Coronary artery (tissue), 2 donors: ENCODE measurements around the gene PLA2G2C.

Experiments used
- DNase-seq: peaks from one replicate; pipeline ENCODE4 v3.0.0-alpha.2; 2017; ENCODE audit warnings: low spot score
- H3K27ac ChIP-seq, 2 donors: fragments of 200-600 bp; sonication (generic); one replicate each; pipeline ENCODE4 v1.5.1; 2016 to 2019
- H3K4me3 ChIP-seq: fragments of 200-600 bp; sonication (generic); 2 replicates; pipeline ENCODE4 v1.5.1; 2016; ENCODE audit warnings: mild to moderate bottlenecking, moderate library complexity
- CTCF ChIP-seq: fragments of 200-600 bp; sonication (generic); IDR thresholded peaks from one replicate; pipeline ENCODE4 v1.5.1; 2019; ENCODE audit warnings: antibody characterized with exemption

The PLA2G2C gene

GRCh38 chr1:20184481-20184900 lies 1.8 kb downstream of the PLA2G2C start:
- TF ChIP-seq CTCF, result no peak
- Histone ChIP-seq H3K4me3 (no peak overlapping the region), H3K27ac (no peak overlapping the region)
- DNase-seq, result no peak

GRCh38 chr1:20183616-20184271 lies 2.6 kb downstream of the PLA2G2C start:
- no peak for TF ChIP-seq CTCF
- Histone ChIP-seq H3K27ac (no peak overlapping the region), H3K4me3 (no peak overlapping the region)
- DNase-seq, result no peak

- DNase-seq, result no peak
- H3K4me3 ChIP-seq, result no peak overlapping the region
- H3K27ac ChIP-seq, result no peak overlapping the region
- no peak for TF ChIP-seq CTCF
Measured at GRCh38 chr1:20183035-20183434, 3.3 kb downstream of the PLA2G2C start.

GRCh38 chr1:20182415-20182814 lies 3.9 kb downstream of the PLA2G2C start:
- no peak overlapping the region for H3K27ac ChIP-seq

GRCh38 chr1:20180844-20181207 lies 5.5 kb downstream of the PLA2G2C start:
- H3K27ac ChIP-seq, result no peak overlapping the region

More at GRCh38 chr1:20182415-20182814, 3.9 kb downstream of the PLA2G2C start:
- DNase-seq, result no peak
- H3K4me3 ChIP-seq, result no peak overlapping the region
- TF ChIP-seq CTCF, result no peak

GRCh38 chr1:20180129-20180843 lies 6.0 kb downstream of the PLA2G2C start:
- TF ChIP-seq CTCF, result no peak
- no peak overlapping the region for H3K27ac ChIP-seq
- DNase-seq, result no peak
- H3K4me3 ChIP-seq, result no peak overlapping the region

More at GRCh38 chr1:20180844-20181207, 5.5 kb downstream of the PLA2G2C start:
- DNase-seq, result no peak
- H3K4me3 ChIP-seq, result no peak overlapping the region
- TF ChIP-seq CTCF, result no peak
